Posterior vena cava (tissue), 2 donors: ENCODE data around the gene CAGE1. TPM values are rescaled to one million over a fixed set of nuclear protein-coding genes. Genes with fewer than 3 reads are reported as not detected.
"Not testable (repeated sequence)": the region's sequence is repeated elsewhere in the genome, so short reads cannot be mapped to it uniquely, and the experiment has no call there.

Experiments
- DNase-seq: peaks from one replicate; pipeline ENCODE4 v3.0.0-alpha.2; 2020; ENCODE audit warnings: low spot score
- intact Hi-C, 2 donors: fragments of 100-400 bp; cut with DNase I; formaldehyde crosslinking; loops; one replicate each; pipeline versions ENCODE4 v1.14.1 to v1.14.2; 2022 to 2023
- total RNA-seq, 2 donors: library from RNA; stranded (reverse); fragmentation: NEBNext Ultra II Directional; extraction: Animal tissue kit (Norgen Biotek cat#: 25700); gene quantifications; one replicate each; pipeline ENCODE4 v1.2.1, GENCODE V29; 2021
- donor health status: DM: yes; HTN: yes; CAD: no.
- donor health status: DM: yes; HTN: yes; CAD: no.

The CAGE1 gene
- total RNA-seq, 2 donors from 2014 or later = not detected

DNA sequence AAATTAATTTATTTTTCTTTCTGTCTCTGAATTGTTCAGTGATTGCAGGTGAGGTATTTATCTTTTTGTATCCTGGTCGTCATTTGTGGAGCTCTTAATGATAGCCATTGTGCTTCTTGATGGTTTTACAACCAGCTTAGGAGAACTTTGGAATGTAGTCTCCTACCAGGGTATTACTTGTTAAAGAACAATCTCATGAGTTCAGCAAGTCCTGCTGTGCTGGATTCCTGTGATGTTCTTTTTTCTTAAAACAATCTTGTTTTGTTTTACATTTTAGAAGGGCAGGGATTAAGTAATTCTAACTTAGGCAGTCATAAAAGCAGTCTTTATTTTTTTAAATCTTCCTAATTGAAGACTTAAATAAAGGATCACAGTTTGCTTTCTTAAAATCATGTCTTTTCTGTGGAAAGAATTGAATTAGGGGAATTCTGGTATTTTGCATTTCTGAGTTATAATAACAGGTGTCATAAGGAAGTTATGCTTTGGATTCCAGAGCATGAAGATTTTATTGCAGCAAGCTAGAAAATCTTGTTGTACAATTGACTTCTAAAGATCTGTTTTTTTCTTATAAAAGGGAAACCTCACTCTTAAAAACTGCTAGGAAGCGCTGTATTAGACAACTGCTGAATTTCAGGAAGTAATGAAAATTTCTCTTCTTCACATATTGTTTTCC, 23.7 kb upstream of the CAGE1 start:
- intact Hi-C loops = no loop called here
- DNase-seq = no peak

DNA sequence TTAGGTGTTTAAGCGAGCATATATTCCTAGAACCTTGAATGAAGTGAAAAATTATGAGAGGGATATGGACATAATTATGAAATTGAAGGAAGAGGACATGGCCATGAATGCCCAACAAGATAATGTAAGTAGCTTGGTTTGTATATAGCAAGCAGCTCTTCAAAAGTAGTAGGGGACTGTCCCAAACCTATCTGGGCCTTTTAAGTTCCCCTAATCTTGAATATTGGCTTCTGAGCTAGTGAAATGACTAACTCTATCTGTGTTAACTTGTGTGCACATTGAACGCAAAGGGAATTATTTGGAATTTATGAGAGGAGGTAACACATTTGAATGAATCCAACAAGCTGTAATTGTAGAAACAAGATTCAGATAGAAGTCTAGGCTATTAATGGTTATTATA, 21.8 kb upstream of the CAGE1 start:
- intact Hi-C loops = no loop called here
- no peak for DNase-seq

- intact Hi-C loops = no loop called here
- DNase-seq = no peak
These were observed 21.3 kb upstream of the CAGE1 start for GRCh38 chr6:7410851-7411250.

DNA sequence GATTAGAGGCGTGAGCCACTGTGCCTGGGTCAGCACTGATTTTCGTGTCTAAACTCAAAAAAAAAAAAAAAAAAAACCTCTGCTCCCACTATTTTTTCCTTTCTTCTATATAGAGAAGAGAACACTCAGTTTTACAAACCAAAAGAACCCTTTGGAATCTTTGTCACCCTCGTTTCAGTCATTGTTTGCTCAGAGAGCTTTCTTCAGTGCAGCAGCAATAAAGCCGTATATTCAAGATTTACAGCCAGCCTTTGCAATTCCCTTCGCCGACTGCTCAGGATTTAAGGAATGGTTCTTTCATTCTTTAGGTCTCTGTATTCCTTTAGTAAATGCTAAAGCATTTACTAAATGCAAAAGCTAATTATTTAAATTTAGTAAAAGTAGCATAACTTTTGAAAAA, 20.2 kb upstream of the CAGE1 start:
- no peak for DNase-seq
- intact Hi-C loops = no loop called here

GRCh38 chr6:7406743-7407142, 17.2 kb upstream of the CAGE1 start:
- no peak for DNase-seq
- intact Hi-C loops = no loop called here

DNA sequence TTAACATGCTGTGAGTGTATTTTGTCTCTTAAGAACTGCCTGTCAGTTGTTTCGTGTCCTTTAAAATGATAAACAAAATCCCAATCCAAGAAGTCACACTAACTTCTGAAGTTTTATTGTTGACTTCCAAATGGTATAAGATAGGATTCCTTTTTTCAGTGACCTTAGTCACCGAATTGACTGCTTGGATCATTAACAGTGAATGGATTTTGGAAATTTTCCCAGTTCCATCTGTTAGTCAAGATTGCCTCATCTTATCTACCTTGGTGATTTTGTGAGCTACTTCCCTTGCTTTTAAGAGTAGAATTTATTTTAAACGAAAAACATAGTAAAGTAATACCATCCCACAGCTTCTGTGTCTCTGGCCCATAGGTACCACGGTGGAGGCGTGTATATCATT, 15.0 kb upstream of the CAGE1 start:
- intact Hi-C loops = no loop called here
- DNase-seq = no peak

DNA sequence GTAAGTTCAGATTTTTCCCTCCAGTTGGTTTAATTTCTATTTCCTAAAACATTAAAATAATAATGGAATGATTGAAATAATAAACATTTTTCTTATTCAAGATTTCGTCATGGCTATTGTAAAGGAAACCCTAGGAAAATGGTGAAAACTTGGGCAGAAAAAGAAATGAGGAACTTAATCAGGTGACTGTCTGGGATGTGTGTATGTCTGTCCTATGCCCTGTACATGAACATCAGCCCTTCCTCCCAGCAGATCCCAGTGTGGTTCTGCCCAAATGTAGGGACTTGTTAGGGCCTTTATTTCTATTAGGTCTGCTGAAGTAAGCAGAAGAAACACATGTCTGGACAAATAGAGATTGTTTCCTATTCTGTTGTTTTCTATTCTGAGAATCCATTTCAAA, 13.2 kb upstream of the CAGE1 start:
- DNase-seq = no peak
- intact Hi-C loops = no loop called here

DNA sequence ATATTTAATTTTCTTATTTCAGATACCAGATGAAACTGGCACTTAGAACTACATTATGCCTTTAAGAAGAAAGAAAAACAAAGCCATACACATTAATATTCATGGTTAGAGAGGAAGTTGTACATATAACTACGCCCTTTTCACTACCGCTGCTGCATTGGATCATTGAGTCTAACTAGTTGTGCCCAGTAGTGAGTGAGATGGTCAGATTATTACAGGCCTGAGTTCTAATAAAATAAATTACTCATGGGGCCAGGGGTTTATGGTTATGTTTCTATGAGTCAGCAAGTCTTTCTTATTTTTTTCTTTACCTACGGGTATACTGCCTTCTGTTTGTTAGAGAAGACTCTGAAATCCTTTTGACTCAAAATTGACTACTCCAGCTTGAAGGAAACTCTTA, 11.5 kb upstream of the CAGE1 start:
- no peak for DNase-seq
- intact Hi-C loops = no loop called here

GRCh38 chr6:7392402-7392801, 2.9 kb upstream of the CAGE1 start:
- DNase-seq = no peak
- intact Hi-C loops = loop anchor here (5.0 to 10.0 kb wide), 2 partner anchors 88 to 215 kb away; no protein-coding TSS in a partner anchor

- no peak for DNase-seq
- intact Hi-C loops = loop anchor here (5.0 to 10.0 kb wide), 2 partner anchors 86 to 216 kb away; no protein-coding TSS in a partner anchor
These were observed 1.6 kb upstream of the CAGE1 start for GRCh38 chr6:7391151-7391550.

- DNase-seq = no peak
- intact Hi-C loops = loop anchor here (5.0 to 10.0 kb wide), 2 partner anchors 86 to 217 kb away; no protein-coding TSS in a partner anchor
These were observed 810 bp upstream of the CAGE1 start for GRCh38 chr6:7390226-7390878.

GRCh38 chr6:7389162-7389450, 436 bp downstream of the CAGE1 start:
- no peak for DNase-seq

GRCh38 chr6:7381092-7381491, 8.4 kb downstream of the CAGE1 start:
- no peak for DNase-seq
- intact Hi-C loops = no loop called here

More at GRCh38 chr6:7389162-7389450, 436 bp downstream of the CAGE1 start:
- intact Hi-C loops = no loop called here

GRCh38 chr6:7378740-7379139, 10.8 kb downstream of the CAGE1 start:
- intact Hi-C loops = no loop called here
- no peak for DNase-seq

DNA sequence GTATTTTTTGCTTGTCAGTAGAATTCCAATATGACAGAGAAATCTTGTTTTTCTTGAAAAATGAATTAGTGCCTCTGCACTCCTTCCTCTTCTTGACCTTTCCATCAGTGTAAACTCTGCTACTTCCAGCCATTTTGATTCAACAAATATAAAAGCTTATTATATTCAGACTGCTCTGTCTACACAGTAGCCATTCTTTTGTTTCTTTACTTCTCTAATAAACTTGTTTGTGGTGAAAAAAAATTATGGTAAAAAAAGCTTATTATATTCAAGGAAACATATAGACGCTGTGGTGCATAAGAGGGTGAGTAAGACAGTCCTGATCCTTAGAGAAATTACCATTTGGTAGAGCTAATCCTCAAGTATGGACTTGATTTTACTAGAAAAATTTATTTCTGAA, 11.6 kb downstream of the CAGE1 start:
- intact Hi-C loops = no loop called here
- DNase-seq = no peak

GRCh38 chr6:7373739-7374138, 15.8 kb downstream of the CAGE1 start:
- intact Hi-C loops = no loop called here
- no peak for DNase-seq

DNA sequence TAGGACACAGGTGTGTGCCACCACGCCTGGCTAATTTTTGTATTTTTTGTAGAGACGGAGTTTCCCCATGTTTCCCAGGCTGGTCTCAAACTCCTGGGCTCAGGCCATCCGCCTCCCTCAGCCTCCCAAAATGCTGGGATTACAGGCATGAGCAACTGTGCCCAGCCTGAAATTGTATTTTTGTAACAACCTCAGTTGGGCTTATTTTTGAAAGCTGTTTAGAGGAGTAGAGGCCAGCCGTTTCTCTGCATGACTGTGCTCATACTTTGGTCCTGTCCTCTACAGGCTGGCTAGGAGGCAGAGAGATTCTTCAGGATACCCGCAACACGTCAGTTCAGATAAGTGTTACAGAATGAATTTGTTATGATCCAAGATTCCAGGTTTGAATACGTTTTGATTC, 22.1 kb downstream of the CAGE1 start:
- intact Hi-C loops = no loop called here

GRCh38 chr6:7351916-7352315, 37.6 kb downstream of the CAGE1 start:
- intact Hi-C loops, DNase-seq: not testable (repeated sequence)

More for the DNA sequence above, 22.1 kb downstream of the CAGE1 start:
- DNase-seq = no peak

DNA sequence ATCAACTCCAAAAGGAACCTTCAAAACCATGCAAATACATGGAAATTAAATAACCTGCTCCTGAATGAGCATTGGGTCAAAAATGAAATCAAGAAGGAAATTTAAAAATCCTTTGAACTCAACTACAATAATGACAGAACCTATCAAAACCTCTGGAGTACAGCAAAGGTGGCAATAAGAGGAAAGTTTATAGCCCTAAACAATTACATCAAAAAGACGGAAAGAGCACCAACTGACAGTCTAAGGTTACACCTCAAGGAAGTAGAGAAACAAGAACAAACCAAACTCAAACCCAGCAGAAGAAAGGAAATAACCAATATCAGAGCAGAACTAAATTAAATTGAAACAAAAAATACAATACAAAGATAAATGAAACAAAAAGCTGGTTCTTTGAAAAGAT, 39.0 kb downstream of the CAGE1 start:
- DNase-seq, intact Hi-C loops: not testable (repeated sequence)

GRCh38 chr6:7347551-7347997, 42.0 kb downstream of the CAGE1 start:
- DNase-seq, intact Hi-C loops: not testable (repeated sequence)
